Panc1 (cell line): ENCODE data around the gene SMURF1. TPM values are rescaled to one million over a fixed set of nuclear protein-coding genes. Genes with fewer than 3 reads are reported as not detected.
A peak's percentile ranks its signal among the peaks of the same experiment; 100 is the strongest.

ENCODE experiments used
- ATAC-seq: fragments of 200-7000 bp; cut with Tn5 transposase; 2 replicates; pipeline ENCODE4 v1.9.1; 2020; ENCODE audit warnings: mild to moderate bottlenecking, moderate library complexity
- BruUV-seq: library from RNA; stranded (reverse); fragments of 400-500 nt; replicated peaks from 2 replicates; lab custom pipeline; 2021; lab: Mats Ljungman, UMichigan
- CTCF ChIA-PET: fragments of 300-600 bp; sonication (Branson Sonifier 250); formaldehyde crosslinking; loops from one replicate; lab custom pipeline; 2022; ENCODE audit warnings: antibody characterized with exemption; lab: Charles Lee
- POLR2A ChIA-PET: fragments of 300-600 bp; sonication (Branson Sonifier 250); formaldehyde crosslinking; loops from one replicate; lab custom pipeline; 2022; ENCODE audit warnings: antibody characterized with exemption; lab: Charles Lee
- DNase-seq: peaks from one replicate; pipeline ENCODE4 v3.0.0-alpha.2; 2010; ENCODE audit warnings: low read depth, low spot score
- H3K27ac ChIP-seq: 2 replicates; pipeline ENCODE4 v1.5.1; 2011; ENCODE audit warnings: mild to moderate bottlenecking, low read length, inconsistent platforms
- H3K27me3 ChIP-seq: fragments of 200-500 bp; sonication (Bioruptor generic); 2 replicates; pipeline ENCODE4 v1.6.0; 2014; ENCODE audit warnings: low read length, inconsistent platforms; ENCODE audit not compliant: control insufficient read depth, insufficient read depth
- H3K36me3 ChIP-seq: fragments of 200-500 bp; sonication (Bioruptor generic); 2 replicates; pipeline ENCODE4 v1.5.1; 2014; ENCODE audit warnings: inconsistent platforms, mild to moderate bottlenecking, low read length, moderate library complexity; ENCODE audit not compliant: control insufficient read depth, insufficient read depth
- H3K4me1 ChIP-seq: 2 replicates; pipeline ENCODE4 v1.5.1; 2011; ENCODE audit warnings: inconsistent platforms, mild to moderate bottlenecking, low read length, moderate library complexity; ENCODE audit not compliant: control insufficient read depth, insufficient read depth
- H3K4me3 ChIP-seq, 2 experiments: 2 replicates each; pipeline ENCODE4 v1.5.1; 2011 to 2012; ENCODE audit warnings: low read depth in 2 of 2, low read length in 2 of 2, mild to moderate bottlenecking in 2 of 2, inconsistent platforms in 1 of 2, moderate library complexity in 1 of 2
- H3K9me3 ChIP-seq: fragments of 200-500 bp; sonication (Bioruptor generic); 2 replicates; pipeline ENCODE4 v1.5.1; 2014; ENCODE audit warnings: low read depth, mild to moderate bottlenecking, inconsistent platforms, low read length, moderate library complexity; ENCODE audit not compliant: control insufficient read depth, insufficient read depth
- CTCF ChIP-seq: fragments of 450-650 bp; IDR thresholded peaks from 2 replicates; pipeline ENCODE4 v1.5.1; 2017; ENCODE audit warnings: mild to moderate bottlenecking
- POLR2AphosphoS5 ChIP-seq: IDR thresholded peaks from 2 replicates; pipeline ENCODE4 v1.6.1; 2012; ENCODE audit warnings: mild to moderate bottlenecking, low read depth, low read length, moderate library complexity
- REST ChIP-seq, 2 experiments: IDR thresholded peaks; 2 replicates each; pipeline ENCODE4 v1.6.1; 2011 to 2012; ENCODE audit warnings: low read depth in 2 of 2, control low read depth in 1 of 2, low read length in 1 of 2, mild to moderate bottlenecking in 1 of 2, moderate library complexity in 1 of 2; ENCODE audit not compliant: insufficient read depth in 1 of 2
- SIN3A ChIP-seq: IDR thresholded peaks from 2 replicates; pipeline ENCODE4 v1.6.1; 2012; ENCODE audit warnings: low read depth, mild to moderate bottlenecking, low read length, moderate library complexity, borderline replicate concordance; ENCODE audit not compliant: insufficient read depth
- TCF7L2 ChIP-seq: IDR thresholded peaks from 2 replicates; pipeline ENCODE4 v1.6.1; 2011; ENCODE audit warnings: mild to moderate bottlenecking, low read depth, low read length, inconsistent platforms
- in situ Hi-C: cut with HindIII; loops from 2 replicates; pipeline ENCODE4 v1.10.0; 2016; ENCODE audit warnings: low sequenced_read_pairs, low pct_unique_long_range_greater_than_20kb
- intact Hi-C: fragments of 100-400 bp; cut with micrococcal nuclease; formaldehyde crosslinking; loops from one replicate; pipeline ENCODE4 v1.10.0; 2022; ENCODE audit not compliant: unreplicated experiment
- total RNA-seq: library from RNA; stranded (reverse); gene quantifications from one replicate; pipeline ENCODE4 v1.2.1, GENCODE V29; 2021; ENCODE audit not compliant: unreplicated experiment

Gene SMURF1
- total RNA-seq, 1 experiment from 2014 or later: 47.0 TPM

GRCh38 chr7:99029466-99030435 lies 114.2 kb downstream of the SMURF1 start:
- POLR2A ChIA-PET: no interaction called here
- no peaks in the 10 kb centered on the region for H3K9me3 ChIP-seq
- ATAC-seq: 0 out of 2 replicates have a peak, but pooled peaks have one; percentile 19
- peaks cover 10% of the 10 kb centered on the region for H3K4me1 ChIP-seq
- intact Hi-C loops: no loop called here
- H3K27me3 ChIP-seq: no peaks in the 10 kb centered on the region
- CTCF ChIA-PET: no interaction called here
- no peak for DNase-seq
- peaks cover 14% of the 10 kb centered on the region for H3K36me3 ChIP-seq
- 0 out of 2 replicates have a peak overlapping the region, but pooled peaks have one; percentile 45 for H3K27ac ChIP-seq
- BruUV-seq: no TSS peak
- no peak for TF ChIP-seq REST (IDR thresholded peaks at IDR 0.05; ENCODE audit: insufficient read depth in 1 of 2, low read depth in 2 of 2, low read length in 1 of 2)
- TF ChIP-seq SIN3A: no peak
- no peak for TF ChIP-seq POLR2AphosphoS5
- no peak for TF ChIP-seq CTCF
- TF ChIP-seq TCF7L2: no peak
- H3K4me3 ChIP-seq: no peak overlapping the region
- in situ Hi-C loops: no loop called here

GRCh38 chr7:99028261-99028973 lies 115.5 kb downstream of the SMURF1 start:
- Histone ChIP-seq H3K27me3 (no peaks in the 10 kb centered on the region), H3K4me1 (peaks cover 8% of the 10 kb centered on the region; the same call in 1 of the 2 replicates), H3K4me3 (no peak overlapping the region), H3K27ac (no peak overlapping the region), H3K9me3 (no peaks in the 10 kb centered on the region), H3K36me3 (peaks cover 14% of the 10 kb centered on the region)
- DNase-seq (no peak), ATAC-seq (no peak)
- ChIA-PET POLR2A (no interaction called here), CTCF (no interaction called here)
- BruUV-seq: no TSS peak
- TF ChIP-seq CTCF (no peak), SIN3A (no peak), POLR2AphosphoS5 (no peak; the same call in 1 of the 2 replicates), TCF7L2 (no peak), REST (IDR thresholded peaks at IDR 0.05; ENCODE audit: insufficient read depth in 1 of 2, low read depth in 2 of 2, low read length in 1 of 2) (no peak)
- in situ Hi-C loops (no loop called here), intact Hi-C loops (no loop called here)
